H1 (cell line): ENCODE measurements around the gene TMEM203. TPM values are rescaled to one million over a fixed set of nuclear protein-coding genes. Genes with fewer than 3 reads are reported as not detected.

Experiments used
- CTCF ChIP-seq, 3 experiments: IDR thresholded peaks; 1 replicate in 2 of 3; 2 replicates in 1 of 3; pipeline versions ENCODE4 v1.5.1 to v1.6.1; 2011; ENCODE audit warnings: low read length in 3 of 3, mild to moderate bottlenecking in 3 of 3, inconsistent platforms in 2 of 3, low read depth in 1 of 3, moderate library complexity in 1 of 3; ENCODE audit not compliant: insufficient read depth in 1 of 3; ENCODE audit errors: control extremely low read depth in 1 of 3
- EZH2 ChIP-seq: fragments of 200-600 bp; sonication (generic); IDR thresholded peaks from 2 replicates; pipeline ENCODE4 v1.7.1; 2012; ENCODE audit warnings: low read depth, mild to moderate bottlenecking, moderate library complexity, low read length, inconsistent platforms; ENCODE audit not compliant: severe bottlenecking
- HDAC6 ChIP-seq: IDR thresholded peaks from one replicate; pipeline ENCODE4 v1.7.1; 2012; ENCODE audit warnings: low read depth, mild to moderate bottlenecking, inconsistent platforms, low read length, moderate library complexity
- POLR2A ChIP-seq, 2 experiments: IDR thresholded peaks; 1 replicate in 1 of 2; 2 replicates in 1 of 2; pipeline ENCODE4 v1.6.1; 2011; ENCODE audit warnings: low read depth in 2 of 2, low read length in 2 of 2, mild to moderate bottlenecking in 2 of 2; ENCODE audit errors: control extremely low read depth in 1 of 2
- SP2 ChIP-seq: IDR thresholded peaks from 2 replicates; pipeline ENCODE4 v1.6.1; 2012; ENCODE audit warnings: mild to moderate bottlenecking, low read length, inconsistent platforms
- TEAD4 ChIP-seq: IDR thresholded peaks from 2 replicates; pipeline ENCODE4 v1.6.1; 2012; ENCODE audit warnings: low read depth, low read length, inconsistent platforms, mixed read lengths
- ZNF274 ChIP-seq: IDR thresholded peaks from 2 replicates; pipeline ENCODE4 v1.7.0; 2012; ENCODE audit warnings: low read length, borderline replicate concordance; ENCODE audit errors: extremely low read depth
- polyA plus RNA-seq, 7 experiments: library from polyadenylated mRNA; depleted of rRNA in 3 of 7; stranded (reverse) in 5 of 7; unstranded in 2 of 7; fragments of >200 nt in 5 of 7; fragments of 200-250 nt in 2 of 7; gene quantifications; 1 replicate in 5 of 7; 2 replicates in 1 of 7; 4 replicates in 1 of 7; pipeline versions ENCODE4 v1.2.1 to v1.2.3, GENCODE V29; 2011 to 2013; ENCODE audit warnings: missing spikeins in 2 of 7, mixed read lengths in 2 of 7
- total RNA-seq: library from RNA; stranded (reverse); fragmentation: NEBNext Ultra II Directional; extraction: Animal tissue kit (Norgen Biotek cat#: 25700); gene quantifications from 2 replicates; pipeline ENCODE4 v1.2.1, GENCODE V29; 2021

TMEM203 gene
- total and polyA plus RNA-seq, 2 of the 8 experiments (the other 6 are each of a cell fraction or from before 2014, with no cell fraction given): 44.1 to 57.1 TPM

DNA sequence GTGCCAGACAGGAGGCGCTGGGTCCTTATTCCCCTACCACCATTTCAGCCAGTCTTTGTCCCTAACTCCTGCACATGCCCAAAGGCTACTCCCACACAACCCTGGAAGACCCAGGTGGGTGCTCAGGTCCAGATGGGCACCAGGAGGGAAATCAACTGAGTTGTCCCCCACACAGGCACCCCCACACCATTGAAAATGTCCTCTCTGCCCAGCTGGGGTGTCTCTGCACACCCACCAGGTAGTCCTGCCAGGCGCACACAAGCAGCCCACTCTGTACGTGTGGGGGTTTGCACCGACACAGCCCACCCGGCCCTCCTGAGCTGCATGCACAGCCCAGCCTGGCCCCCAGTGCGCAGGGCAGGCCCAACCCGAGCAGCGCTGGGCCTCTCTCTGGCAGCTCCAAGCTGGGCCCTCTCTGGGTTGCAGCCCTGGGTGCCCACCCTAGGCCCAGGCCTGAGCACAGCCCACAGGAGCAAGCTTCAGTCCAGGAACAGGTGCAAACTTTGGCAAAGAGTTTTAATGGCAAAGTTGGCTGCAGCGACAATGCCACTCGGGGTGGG is 14.4 kb upstream of the TMEM203 start (continued):
- TF ChIP-seq ZNF274: no peak
- TF ChIP-seq TEAD4: no peak
- TF ChIP-seq POLR2A (IDR thresholded peaks at IDR 0.05; ENCODE audit: control extremely low read depth in 1 of 2, low read depth in 2 of 2, low read length in 2 of 2): no peak
- no peak for TF ChIP-seq EZH2
- no peak for TF ChIP-seq HDAC6
- TF ChIP-seq CTCF (IDR thresholded peaks at IDR 0.05; ENCODE audit: control extremely low read depth in 1 of 3, insufficient read depth in 1 of 3, low read depth in 1 of 3, low read length in 3 of 3): no peak
- TF ChIP-seq SP2: no peak
- TF ChIP-seq, all 59 proteins: peak for 0
